ENCODE data around the gene NAV1. TPM values are rescaled to one million over a fixed set of nuclear protein-coding genes. Genes with fewer than 3 reads are reported as not detected.

The NAV1 gene
- total RNA-seq, 2 experiments from 2014 or later, result 2.8 to 4.3 TPM

- H3K27ac Mint-ChIP-seq, result no peak overlapping the region
- peaks cover 5% of the 10 kb centered on the region for H3K27me3 Mint-ChIP-seq
- Histone ChIP-seq H3K4me3 (ENCODE audit: low read length) (no peak overlapping the region), H3K4me1 (ENCODE audit: insufficient read depth, low read length) (no peaks in the 10 kb centered on the region), H3K27ac (ENCODE audit: low read depth in 1 of 2, low read length in 2 of 2) (no peak overlapping the region), H3K27me3 (ENCODE audit: control insufficient read depth in 1 of 2, insufficient read depth in 2 of 2, low read length in 2 of 2) (no peaks in the 10 kb centered on the region), H3K9me3 (ENCODE audit: control insufficient read depth in 1 of 2, insufficient read depth in 1 of 2, low read length in 2 of 2) (no peaks in the 10 kb centered on the region), H3K36me3 (ENCODE audit: insufficient read depth, low read length) (no peaks in the 10 kb centered on the region)
- POLR2A ChIA-PET, result no interaction called here
- H3K9me3 Mint-ChIP-seq, result no peaks in the 10 kb centered on the region
- intact Hi-C loops (cut with DNase I, micrococcal nuclease), result no loop called here
- ATAC-seq (ENCODE audit: poor library complexity) (no peak), DNase-seq (no peak)
- CTCF ChIA-PET, result no interaction called here
- no peak for TF ChIP-seq CTCF (IDR thresholded peaks at IDR 0.05)
- H3K36me3 Mint-ChIP-seq (ENCODE audit: low read depth), result no peaks in the 10 kb centered on the region
- no peaks in the 10 kb centered on the region for H3K4me1 Mint-ChIP-seq (ENCODE audit: low read depth)
- no peak overlapping the region for H3K4me3 Mint-ChIP-seq
These were observed 43.9 kb downstream of the NAV1 start for GRCh38 chr1:201582705-201583442.

GRCh38 chr1:201583663-201584062 lies 44.7 kb downstream of the NAV1 start:
- H3K4me1 ChIP-seq (ENCODE audit: insufficient read depth, low read length), result no peaks in the 10 kb centered on the region
- no peak overlapping the region for H3K27ac ChIP-seq (ENCODE audit: low read depth in 1 of 2, low read length in 2 of 2)
- no peak for TF ChIP-seq CTCF (IDR thresholded peaks at IDR 0.05)
- H3K27me3 Mint-ChIP-seq, result peaks cover 5% of the 10 kb centered on the region
- ChIA-PET CTCF (no interaction called here), POLR2A (no interaction called here)
- H3K4me1 Mint-ChIP-seq (ENCODE audit: low read depth), result no peaks in the 10 kb centered on the region
- no peaks in the 10 kb centered on the region for H3K9me3 ChIP-seq (ENCODE audit: control insufficient read depth in 1 of 2, insufficient read depth in 1 of 2, low read length in 2 of 2)
- no peak overlapping the region for H3K4me3 ChIP-seq (ENCODE audit: low read length)
- ATAC-seq (ENCODE audit: poor library complexity), result no peak
- H3K9me3 Mint-ChIP-seq, result no peaks in the 10 kb centered on the region
- intact Hi-C loops (cut with DNase I, micrococcal nuclease), result no loop called here
- no peaks in the 10 kb centered on the region for H3K27me3 ChIP-seq (ENCODE audit: control insufficient read depth in 1 of 2, insufficient read depth in 2 of 2, low read length in 2 of 2)
- no peak for DNase-seq
- no peaks in the 10 kb centered on the region for H3K36me3 ChIP-seq (ENCODE audit: insufficient read depth, low read length)
- H3K36me3 Mint-ChIP-seq (ENCODE audit: low read depth), result no peaks in the 10 kb centered on the region
- H3K4me3 Mint-ChIP-seq, result no peak overlapping the region
- no peak overlapping the region for H3K27ac Mint-ChIP-seq

- Histone ChIP-seq H3K27ac (ENCODE audit: low read depth in 1 of 2, low read length in 2 of 2) (no peak overlapping the region), H3K4me3 (ENCODE audit: low read length) (no peak overlapping the region), H3K9me3 (ENCODE audit: control insufficient read depth in 1 of 2, insufficient read depth in 1 of 2, low read length in 2 of 2) (no peaks in the 10 kb centered on the region), H3K36me3 (ENCODE audit: insufficient read depth, low read length) (no peaks in the 10 kb centered on the region), H3K27me3 (ENCODE audit: control insufficient read depth in 1 of 2, insufficient read depth in 2 of 2, low read length in 2 of 2) (no peaks in the 10 kb centered on the region), H3K4me1 (ENCODE audit: insufficient read depth, low read length) (no peaks in the 10 kb centered on the region)
- intact Hi-C loops (cut with DNase I, micrococcal nuclease), result no loop called here
- H3K27ac Mint-ChIP-seq, result no peak overlapping the region
- ChIA-PET CTCF (no interaction called here), POLR2A (no interaction called here)
- H3K9me3 Mint-ChIP-seq, result no peaks in the 10 kb centered on the region
- H3K4me1 Mint-ChIP-seq (ENCODE audit: low read depth), result no peaks in the 10 kb centered on the region
- H3K27me3 Mint-ChIP-seq, result peaks cover 5% of the 10 kb centered on the region
- no peaks in the 10 kb centered on the region for H3K36me3 Mint-ChIP-seq (ENCODE audit: low read depth)
- no peak overlapping the region for H3K4me3 Mint-ChIP-seq
- TF ChIP-seq CTCF (IDR thresholded peaks at IDR 0.05), result no peak
- DNase-seq (no peak), ATAC-seq (ENCODE audit: poor library complexity) (no peak)
These were observed 45.7 kb downstream of the NAV1 start for GRCh38 chr1:201584471-201585092.
